NCI-H2107 treated with DMSO at 0.1 percent for 48 hours (cell line): Measurements from ENCODE around the gene STARD10.
"Not testable (repeated sequence)": the region's sequence is repeated elsewhere in the genome, so short reads cannot be mapped to it uniquely, and the experiment has no call there.

ENCODE experiments used
- DNase-seq: peaks from one replicate; lab custom pipeline; 2025; ENCODE audit not compliant: unreplicated experiment; lab: John Stamatoyannopoulos, UW

The STARD10 gene

GRCh38 chr11:72826191-72826941 lies 32.5 kb upstream of the STARD10 start:
- DNase-seq = no peak

GRCh38 chr11:72825661-72826060 lies 31.8 kb upstream of the STARD10 start:
- no peak for DNase-seq

GRCh38 chr11:72824811-72825505 lies 31.1 kb upstream of the STARD10 start:
- DNase-seq = no peak

- DNase-seq = no peak
These were observed 30.2 kb upstream of the STARD10 start for GRCh38 chr11:72824020-72824419.

GRCh38 chr11:72823105-72823804 lies 29.4 kb upstream of the STARD10 start:
- DNase-seq = no peak

- DNase-seq = peak; percentile 78
These were observed 28.3 kb upstream of the STARD10 start for GRCh38 chr11:72821920-72822799.

- DNase-seq = no peak
These were observed 27.5 kb upstream of the STARD10 start for GRCh38 chr11:72821221-72821919.

GRCh38 chr11:72820439-72821139 lies 26.7 kb upstream of the STARD10 start:
- no peak for DNase-seq

GRCh38 chr11:72818971-72819370 lies 25.1 kb upstream of the STARD10 start:
- DNase-seq = no peak

- DNase-seq = no peak
These were observed 24.1 kb upstream of the STARD10 start for GRCh38 chr11:72817966-72818365.

GRCh38 chr11:72816404-72816990 lies 22.6 kb upstream of the STARD10 start:
- no peak for DNase-seq

- peak; percentile 71 for DNase-seq
These were observed 21.3 kb upstream of the STARD10 start for GRCh38 chr11:72815110-72815618.

- peak; percentile 53 for DNase-seq
These were observed 20.7 kb upstream of the STARD10 start, which contains the start of gene ATG16L2 for GRCh38 chr11:72814286-72815109. ATG16L2 (plus strand) TSS chr11:72814411; CDS start chr11:72814446, 35 bp downstream.

- peak; percentile 35 for DNase-seq
These were observed 20.0 kb upstream of the STARD10 start for GRCh38 chr11:72813740-72814285.

- no peak for DNase-seq
These were observed 19.3 kb upstream of the STARD10 start for GRCh38 chr11:72812967-72813739.

- DNase-seq = no peak
These were observed 18.7 kb upstream of the STARD10 start for GRCh38 chr11:72812604-72812966.

GRCh38 chr11:72811686-72812085 lies 17.8 kb upstream of the STARD10 start:
- DNase-seq = not testable (repeated sequence)
